Pons (tissue), 1 donor: ENCODE data around the gene SIPA1L3.
"Not testable (repeated sequence)": the region's sequence is repeated elsewhere in the genome, so short reads cannot be mapped to it uniquely, and the experiment has no call there.

ENCODE experiments used
- DNase-seq: peaks from one replicate; pipeline ENCODE4 v3.0.0-alpha.2; 2016; ENCODE audit warnings: low spot score

SIPA1L3 gene

GRCh38 chr19:38068826-38069225 is 161.8 kb downstream of the SIPA1L3 start:
- no peak for DNase-seq

- DNase-seq = no peak
Observed at GRCh38 chr19:38070573-38070972, 163.6 kb downstream of the SIPA1L3 start.

- not testable (repeated sequence) for DNase-seq
Observed at GRCh38 chr19:38071054-38071453, 164.0 kb downstream of the SIPA1L3 start.

- DNase-seq = no peak
Observed at GRCh38 chr19:38071647-38072046, 164.6 kb downstream of the SIPA1L3 start.

DNA sequence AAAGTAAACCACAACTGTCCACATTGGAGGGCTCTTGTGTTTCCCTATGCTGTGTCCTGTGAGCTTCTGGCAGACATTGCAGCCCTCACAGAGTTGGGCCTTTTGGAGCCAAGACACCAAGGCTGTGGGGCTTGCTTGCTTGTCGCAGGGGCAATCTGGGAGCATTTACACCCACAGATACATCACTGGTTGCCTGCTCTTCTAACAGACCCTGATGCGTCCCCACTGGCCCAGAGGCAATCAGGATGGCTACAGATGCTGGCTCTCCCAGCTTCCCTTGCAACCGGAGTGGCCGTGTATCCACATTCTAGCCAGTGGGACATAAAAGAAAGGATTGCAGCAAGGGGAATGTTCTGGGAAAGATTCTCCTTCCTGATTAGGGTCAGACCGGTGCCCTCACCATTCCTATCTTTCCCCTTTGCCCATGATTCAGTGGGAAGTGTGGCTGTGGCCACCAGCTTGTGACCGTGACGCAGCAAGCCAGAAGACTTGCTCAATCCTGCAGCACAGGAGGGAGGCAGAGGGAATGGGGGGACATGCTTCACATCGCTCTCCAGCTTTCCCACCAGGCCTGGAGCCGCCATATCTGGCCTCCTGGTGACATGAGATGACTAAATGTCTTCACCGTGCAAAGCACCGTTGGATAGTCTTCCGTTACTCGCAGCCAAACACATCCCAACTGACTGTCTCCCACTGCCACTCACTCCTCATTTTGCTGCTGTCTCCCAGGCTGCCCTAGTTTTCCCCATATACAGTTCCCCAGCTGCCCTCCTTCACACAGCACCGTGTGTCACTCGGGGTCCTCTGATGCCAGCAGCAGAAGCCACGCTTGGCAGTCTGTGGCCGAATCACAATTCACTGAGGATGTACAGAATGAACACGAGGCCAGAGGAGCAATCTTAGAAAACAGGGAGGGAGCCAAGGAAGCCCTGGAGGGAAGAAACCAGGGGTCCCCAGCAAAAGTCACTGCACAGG is 166.1 kb downstream of the SIPA1L3 start:
- DNase-seq = no peak

- DNase-seq = peak; percentile 23
Observed at GRCh38 chr19:38073841-38074685, 167.1 kb downstream of the SIPA1L3 start.

GRCh38 chr19:38076337-38076736 is 169.3 kb downstream of the SIPA1L3 start:
- DNase-seq = no peak

GRCh38 chr19:38078302-38078930 is 171.4 kb downstream of the SIPA1L3 start:
- DNase-seq = no peak

GRCh38 chr19:38079926-38080380 is 172.9 kb downstream of the SIPA1L3 start:
- peak; percentile 38 for DNase-seq

- no peak for DNase-seq
Observed at GRCh38 chr19:38081547-38082255, 174.7 kb downstream of the SIPA1L3 start.

DNA sequence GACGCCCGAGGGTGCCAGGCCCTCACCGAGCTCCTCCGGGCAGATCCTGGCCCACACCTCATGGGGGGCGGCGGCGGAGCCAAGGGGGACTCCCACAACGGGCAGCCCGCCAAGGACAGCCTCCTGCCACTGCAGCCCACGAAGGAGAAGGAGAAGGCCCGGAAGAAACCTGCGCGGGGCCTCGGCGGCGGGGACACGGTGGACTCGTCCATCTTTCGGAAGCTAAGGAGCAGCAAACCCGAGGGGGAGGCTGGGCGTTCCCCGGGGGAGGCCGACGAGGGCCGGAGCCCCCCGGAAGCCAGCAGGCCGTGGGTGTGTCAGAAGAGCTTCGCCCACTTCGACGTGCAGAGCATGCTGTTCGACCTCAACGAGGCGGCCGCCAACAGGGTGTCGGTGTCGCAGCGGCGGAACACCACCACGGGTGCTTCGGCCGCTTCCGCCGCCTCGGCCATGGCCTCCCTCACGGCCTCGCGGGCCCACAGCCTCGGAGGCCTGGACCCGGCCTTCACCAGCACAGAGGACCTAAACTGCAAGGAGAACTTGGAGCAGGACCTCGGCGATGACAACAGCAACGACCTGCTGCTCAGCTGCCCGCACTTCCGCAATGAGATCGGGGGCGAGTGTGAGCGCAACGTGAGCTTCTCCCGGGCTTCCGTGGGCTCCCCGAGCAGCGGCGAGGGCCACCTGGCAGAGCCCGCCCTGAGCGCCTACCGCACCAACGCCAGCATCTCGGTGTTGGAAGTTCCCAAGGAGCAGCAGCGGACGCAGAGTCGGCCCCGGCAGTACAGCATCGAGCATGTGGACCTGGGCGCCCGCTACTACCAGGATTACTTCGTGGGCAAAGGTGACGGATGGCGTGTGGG is 175.5 kb downstream of the SIPA1L3 start:
- DNase-seq = no peak

DNA sequence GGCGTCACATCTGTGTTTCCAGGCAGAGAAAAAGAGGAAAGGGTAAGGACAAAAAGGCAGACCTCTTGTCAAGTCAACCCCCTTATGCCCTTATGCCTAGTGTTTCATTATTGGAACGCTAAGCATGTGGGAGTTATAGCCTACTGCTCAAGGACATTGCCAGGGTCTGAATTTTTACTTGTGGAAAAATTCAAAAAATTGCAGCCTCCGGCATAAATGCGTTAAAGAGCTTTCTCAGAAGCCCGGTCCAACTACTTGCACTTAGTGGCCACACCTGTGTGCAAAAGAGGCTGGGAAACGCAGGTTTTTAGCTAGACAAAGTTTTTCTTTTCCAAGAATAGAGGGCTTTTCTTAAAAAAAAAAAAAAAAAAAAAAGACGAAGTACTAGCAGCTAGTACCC is 177.2 kb downstream of the SIPA1L3 start:
- no peak for DNase-seq

DNA sequence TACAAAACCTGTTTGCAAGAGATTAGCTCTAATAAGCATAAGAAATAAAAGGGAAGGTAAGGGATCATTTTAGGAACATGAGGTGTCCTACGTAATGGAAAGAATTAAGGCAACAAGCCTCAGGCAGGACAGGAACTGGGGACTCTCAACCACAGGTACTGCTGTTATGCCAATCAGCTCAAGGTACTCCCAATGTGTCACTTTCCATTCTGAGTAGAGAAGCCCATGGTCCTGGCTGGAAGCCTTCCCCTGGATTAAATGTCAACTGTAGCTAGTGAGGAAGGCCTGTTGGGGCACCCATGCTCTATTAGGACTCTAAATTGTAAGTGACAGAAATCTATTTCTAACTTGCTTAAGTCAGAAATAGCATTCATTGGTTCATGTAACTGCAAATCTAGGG is 182.4 kb downstream of the SIPA1L3 start:
- no peak for DNase-seq

GRCh38 chr19:38093154-38093553 is 186.1 kb downstream of the SIPA1L3 start:
- no peak for DNase-seq

- DNase-seq = peak; percentile 49
Observed at GRCh38 chr19:38093587-38093986, 186.6 kb downstream of the SIPA1L3 start.

GRCh38 chr19:38095411-38096308 is 188.7 kb downstream of the SIPA1L3 start:
- DNase-seq = peak; percentile 73

DNA sequence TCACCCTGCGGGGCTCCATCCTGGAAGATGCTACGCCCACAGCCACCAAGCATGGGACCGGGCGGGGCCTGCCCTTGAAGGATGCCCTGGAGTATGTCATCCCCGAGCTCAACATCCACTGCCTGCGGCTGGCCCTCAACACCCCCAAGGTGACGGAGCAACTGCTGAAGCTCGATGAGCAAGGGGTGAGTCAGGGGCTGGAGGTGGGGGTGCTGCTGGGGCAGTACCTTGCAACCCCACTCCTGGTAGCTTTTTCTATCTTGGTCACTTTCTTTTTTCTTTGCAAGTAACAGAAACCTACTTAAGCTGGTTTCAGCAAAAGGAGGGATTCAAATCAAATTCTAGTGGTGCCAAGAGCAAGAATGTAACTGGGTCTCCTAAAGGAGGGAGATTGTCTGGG is 193.0 kb downstream of the SIPA1L3 start:
- DNase-seq = no peak

- no peak for DNase-seq
Observed at GRCh38 chr19:38100589-38100988, 193.6 kb downstream of the SIPA1L3 start.

GRCh38 chr19:38101723-38102122 is 194.7 kb downstream of the SIPA1L3 start:
- DNase-seq = no peak

- no peak for DNase-seq
Observed at GRCh38 chr19:38105574-38105973, 198.6 kb downstream of the SIPA1L3 start.
